WTC11 (cell line): ENCODE results near the gene RNF115. TPM values are rescaled to one million over a fixed set of nuclear protein-coding genes. Genes with fewer than 3 reads are reported as not detected.
"Not testable (repeated sequence)": the region's sequence is repeated elsewhere in the genome, so short reads cannot be mapped to it uniquely, and the experiment has no call there.

ENCODE experiments used
- ATAC-seq: fragments of 200-7000 bp; cut with Tn5 transposase; 2 replicates; pipeline ENCODE4 v1.10.0; 2021; ENCODE audit warnings: mild to moderate bottlenecking, moderate library complexity
- CTCF ChIA-PET: fragments of 300-600 bp; sonication (Branson Sonifier 250); formaldehyde crosslinking; loops from one replicate; lab custom pipeline; 2021; ENCODE audit warnings: antibody characterized with exemption; lab: Charles Lee
- POLR2A ChIA-PET: fragments of 350-600 bp; sonication (Branson Sonifier 250); formaldehyde crosslinking; loops from one replicate; lab custom pipeline; 2021; ENCODE audit warnings: antibody characterized with exemption; lab: Charles Lee
- DNase-seq: peaks from one replicate; pipeline ENCODE4 v3.0.0; 2021; ENCODE audit warnings: low spot score
- H3K27ac Mint-ChIP-seq: 2 replicates; pipeline ENCODE4 v1.8.0; 2021; ENCODE audit warnings: mixed read lengths
- H3K27me3 Mint-ChIP-seq: 2 replicates; pipeline ENCODE4 v1.8.0; 2021; ENCODE audit warnings: low read depth, mild to moderate bottlenecking, moderate library complexity, mixed read lengths
- H3K36me3 Mint-ChIP-seq: 2 replicates; pipeline ENCODE4 v1.8.0; 2021; ENCODE audit warnings: mixed read lengths
- H3K4me1 Mint-ChIP-seq: 2 replicates; pipeline ENCODE4 v1.8.0; 2022; ENCODE audit warnings: mixed read lengths
- H3K4me3 Mint-ChIP-seq: 2 replicates; pipeline ENCODE4 v1.8.0; 2021; ENCODE audit warnings: mild to moderate bottlenecking, moderate library complexity, mixed read lengths
- H3K9me3 Mint-ChIP-seq: 2 replicates; pipeline ENCODE4 v1.8.0; 2021; ENCODE audit warnings: mixed read lengths
- CBFB ChIP-seq: sonication (generic); formaldehyde crosslinking; IDR thresholded peaks from 2 replicates; pipeline ENCODE4 v1.8.1; 2022; ENCODE audit warnings: mild to moderate bottlenecking, low read depth, missing genetic modification reagents
- CREB1 ChIP-seq: sonication (generic); formaldehyde crosslinking; IDR thresholded peaks from 2 replicates; pipeline ENCODE4 v1.8.0; 2023; ENCODE audit warnings: mild to moderate bottlenecking, missing genetic modification reagents
- CREM ChIP-seq: sonication (generic); formaldehyde crosslinking; IDR thresholded peaks from 2 replicates; pipeline ENCODE4 v1.8.1; 2022; ENCODE audit warnings: mild to moderate bottlenecking, missing genetic modification reagents, moderate library complexity
- FOXP1 ChIP-seq: sonication (generic); formaldehyde crosslinking; IDR thresholded peaks from 2 replicates; pipeline ENCODE4 v1.8.0; 2022; ENCODE audit warnings: missing genetic modification reagents, mild to moderate bottlenecking, moderate library complexity, borderline replicate concordance
- GTF2I ChIP-seq: fragments of 250-450 bp; sonication (Bioruptor Pico); conservative IDR thresholded peaks from 2 replicates; pipeline ENCODE4 v1.4.0; 2021; ENCODE audit warnings: mild to moderate bottlenecking
- JAZF1 ChIP-seq: fragments of 250-450 bp; sonication (Bioruptor Pico); IDR thresholded peaks from 2 replicates; pipeline ENCODE4 v1.9.0; 2021; ENCODE audit warnings: moderate library complexity, mild to moderate bottlenecking, inconsistent platforms
- MYBL2 ChIP-seq: sonication (generic); formaldehyde crosslinking; IDR thresholded peaks from 2 replicates; pipeline ENCODE4 v1.8.1; 2023; ENCODE audit warnings: mild to moderate bottlenecking, moderate library complexity, missing genetic modification reagents
- NR2C2 ChIP-seq: sonication (generic); formaldehyde crosslinking; IDR thresholded peaks from 2 replicates; pipeline ENCODE4 v1.8.0; 2022; ENCODE audit warnings: mild to moderate bottlenecking, missing genetic modification reagents
- OVOL2 ChIP-seq: fragments of 250-450 bp; sonication (Bioruptor Pico); IDR thresholded peaks from 2 replicates; pipeline ENCODE4 v1.9.0; 2021; ENCODE audit warnings: mild to moderate bottlenecking, borderline replicate concordance
- PRDM15 ChIP-seq: sonication (generic); formaldehyde crosslinking; IDR thresholded peaks from 2 replicates; pipeline ENCODE4 v1.8.0; 2022; ENCODE audit warnings: missing genetic modification reagents
- RELA ChIP-seq: sonication (generic); formaldehyde crosslinking; IDR thresholded peaks from 2 replicates; pipeline ENCODE4 v1.8.1; 2022; ENCODE audit warnings: missing genetic modification reagents, mild to moderate bottlenecking, borderline replicate concordance
- SMAD3 ChIP-seq: sonication (generic); formaldehyde crosslinking; IDR thresholded peaks from 2 replicates; pipeline ENCODE4 v1.8.0; 2022; ENCODE audit warnings: missing genetic modification reagents, mild to moderate bottlenecking, borderline replicate concordance
- SP1 ChIP-seq: sonication (generic); formaldehyde crosslinking; conservative IDR thresholded peaks from 2 replicates; pipeline ENCODE4 v1.8.1; 2022; ENCODE audit warnings: missing genetic modification reagents
- TEAD1 ChIP-seq: sonication (generic); formaldehyde crosslinking; IDR thresholded peaks from 2 replicates; pipeline ENCODE4 v1.8.0; 2022; ENCODE audit warnings: mild to moderate bottlenecking, missing genetic modification reagents
- TP53 ChIP-seq: sonication (generic); formaldehyde crosslinking; IDR thresholded peaks from 2 replicates; pipeline ENCODE4 v1.8.1; 2023; ENCODE audit warnings: mild to moderate bottlenecking, missing genetic modification reagents
- USF1 ChIP-seq: sonication (generic); formaldehyde crosslinking; IDR thresholded peaks from 2 replicates; pipeline ENCODE4 v1.8.0; 2022; ENCODE audit warnings: mild to moderate bottlenecking, missing genetic modification reagents
- ZNF121 ChIP-seq: sonication (generic); formaldehyde crosslinking; IDR thresholded peaks from 2 replicates; pipeline ENCODE4 v1.8.0; 2023; ENCODE audit warnings: missing genetic modification reagents
- ZNF219 ChIP-seq: sonication (generic); formaldehyde crosslinking; IDR thresholded peaks from 2 replicates; pipeline ENCODE4 v1.8.0; 2023; ENCODE audit warnings: missing genetic modification reagents, mild to moderate bottlenecking, borderline replicate concordance
- ZNF317 ChIP-seq: sonication (generic); formaldehyde crosslinking; IDR thresholded peaks from 2 replicates; pipeline ENCODE4 v1.8.1; 2023; ENCODE audit warnings: low read depth, mild to moderate bottlenecking, moderate library complexity, missing genetic modification reagents, borderline replicate concordance
- ZNF671 ChIP-seq: fragments of 250-450 bp; sonication (Bioruptor Pico); IDR thresholded peaks from 2 replicates; pipeline ENCODE4 v1.8.0; 2021; ENCODE audit warnings: mild to moderate bottlenecking
- total RNA-seq: library from RNA; stranded (reverse); gene quantifications from 3 replicates; pipeline ENCODE4 v1.2.3, GENCODE V29; 2021
- TF ChIP-seq, protein P1 (sequence below): sonication (generic); formaldehyde crosslinking; IDR thresholded peaks from 2 replicates; pipeline ENCODE4 v1.8.0; 2022; ENCODE audit warnings: mild to moderate bottlenecking, missing genetic modification reagents
- TF ChIP-seq, protein P2 (sequence below): sonication (generic); formaldehyde crosslinking; IDR thresholded peaks from 2 replicates; pipeline ENCODE4 v1.8.0; 2022; ENCODE audit warnings: mild to moderate bottlenecking, missing genetic modification reagents

The RNF115 gene
- total RNA-seq, 1 experiment from 2014 or later: 8.1 TPM

DNA sequence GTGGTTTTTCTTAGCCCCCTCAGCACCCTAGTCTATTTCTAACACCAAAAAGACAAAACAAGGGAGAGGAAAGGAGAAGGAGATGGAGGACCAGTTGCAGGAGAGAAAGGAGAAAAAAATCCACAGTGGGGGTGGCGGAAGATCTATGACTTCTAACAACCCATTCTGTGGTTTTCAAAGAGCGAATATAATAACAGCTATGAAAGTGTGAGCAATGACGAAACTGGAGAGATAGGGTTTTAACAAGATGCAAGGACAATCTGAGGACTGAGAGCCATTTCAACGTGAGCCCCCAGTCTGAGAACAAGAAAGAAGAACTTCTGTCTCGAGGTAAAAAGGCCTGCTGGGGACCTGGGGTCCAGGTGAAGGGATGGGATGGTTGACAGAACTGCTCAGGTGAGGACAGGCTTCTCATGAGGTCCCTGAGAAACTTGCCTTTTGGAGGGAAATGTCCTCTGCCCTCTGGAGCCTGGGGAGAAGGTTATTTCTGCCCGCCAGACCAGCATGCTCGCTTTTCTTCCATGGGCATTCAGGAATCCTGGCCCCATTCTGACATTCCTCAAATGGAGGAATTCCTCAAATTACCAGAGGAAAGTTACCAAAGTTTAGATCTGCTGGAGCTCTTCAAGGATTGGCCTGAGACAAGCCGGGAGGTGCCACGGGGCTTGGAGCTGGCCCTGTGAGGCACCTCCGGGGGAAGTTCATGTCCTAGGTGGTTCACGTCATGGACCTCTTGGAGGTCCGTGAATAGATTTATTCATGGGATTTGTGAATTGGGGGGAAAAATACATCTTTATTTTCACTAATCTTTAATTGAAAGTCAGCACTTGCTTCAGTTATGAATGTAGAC lies 104.4 kb downstream of the RNF115 start, which contains the start of gene CD160:
TSS of gene CD160 (plus strand) at position 270 of the 850 bp plus-strand sequence. CDS start 8,829 bp downstream, outside the sequence.
- H3K9me3 Mint-ChIP-seq: no peaks in the 10 kb centered on the region
- DNase-seq (no peak), ATAC-seq (no peak)
- no peak within 1 kb of the TSS for H3K4me3 Mint-ChIP-seq
- no peaks in the 10 kb centered on the region for H3K36me3 Mint-ChIP-seq
- TF ChIP-seq SP1 (CRISPR knock-in tag) (no peak), SMAD3 (CRISPR knock-in tag) (no peak), USF1 (CRISPR knock-in tag) (no peak), ZNF671 (CRISPR knock-in tag) (no peak), MYBL2 (no peak), RELA (CRISPR knock-in tag) (no peak), TEAD1 (no peak), ZNF121 (no peak), CREB1 (no peak), ZNF219 (CRISPR knock-in tag) (no peak)
- H3K27ac Mint-ChIP-seq: no peak within 1 kb of the TSS
- peaks cover 8% of the 10 kb centered on the region for H3K4me1 Mint-ChIP-seq
- H3K27me3 Mint-ChIP-seq: peaks cover 28% of the 10 kb centered on the region
- POLR2A ChIA-PET: no interaction called here
- CTCF ChIA-PET: no interaction called here

- H3K27ac Mint-ChIP-seq, H3K4me1 Mint-ChIP-seq, DNase-seq, H3K4me3 Mint-ChIP-seq, ATAC-seq, POLR2A ChIA-PET, H3K36me3 Mint-ChIP-seq, H3K9me3 Mint-ChIP-seq, CTCF ChIA-PET: not testable (repeated sequence)
- peaks cover 28% of the 10 kb centered on the region for H3K27me3 Mint-ChIP-seq
Observed at GRCh38 chr1:145718465-145718864, 105.4 kb downstream of the RNF115 start.

DNA sequence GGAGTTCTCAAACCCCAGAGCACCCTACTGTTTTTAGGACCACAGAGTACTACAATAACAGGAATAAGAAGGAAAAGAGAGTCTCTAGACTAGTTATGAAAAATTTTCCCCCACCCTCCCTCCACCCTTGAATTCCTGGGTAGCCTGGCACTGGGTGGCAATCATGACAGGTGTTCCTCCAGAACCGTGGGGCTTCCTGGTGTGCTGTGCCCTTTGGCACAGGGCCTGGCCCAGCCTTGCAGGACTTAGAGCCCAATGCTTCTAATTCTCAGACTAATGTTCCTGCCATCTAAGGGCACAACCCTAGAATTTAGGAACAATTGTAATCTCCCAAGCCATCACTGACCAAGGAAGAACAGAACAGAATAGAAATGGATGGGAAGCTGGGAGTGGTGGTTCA lies 106.1 kb downstream of the RNF115 start:
- peaks cover 8% of the 10 kb centered on the region for H3K4me1 Mint-ChIP-seq
- no peak overlapping the region; the same call in 1 of the 2 replicates for H3K27ac Mint-ChIP-seq
- TF ChIP-seq NR2C2 (CRISPR knock-in tag) (no peak), CBFB (CRISPR knock-in tag) (no peak), JAZF1 (no peak), TP53 (CRISPR knock-in tag) (no peak), ZNF317 (CRISPR knock-in tag) (no peak), FOXP1 (CRISPR knock-in tag) (no peak), GTF2I (no peak), OVOL2 (CRISPR knock-in tag) (no peak), CREB1 (no peak), PRDM15 (CRISPR knock-in tag) (no peak), CREM (no peak), ZNF121 (no peak)
- TF ChIP-seq, protein P1, sequence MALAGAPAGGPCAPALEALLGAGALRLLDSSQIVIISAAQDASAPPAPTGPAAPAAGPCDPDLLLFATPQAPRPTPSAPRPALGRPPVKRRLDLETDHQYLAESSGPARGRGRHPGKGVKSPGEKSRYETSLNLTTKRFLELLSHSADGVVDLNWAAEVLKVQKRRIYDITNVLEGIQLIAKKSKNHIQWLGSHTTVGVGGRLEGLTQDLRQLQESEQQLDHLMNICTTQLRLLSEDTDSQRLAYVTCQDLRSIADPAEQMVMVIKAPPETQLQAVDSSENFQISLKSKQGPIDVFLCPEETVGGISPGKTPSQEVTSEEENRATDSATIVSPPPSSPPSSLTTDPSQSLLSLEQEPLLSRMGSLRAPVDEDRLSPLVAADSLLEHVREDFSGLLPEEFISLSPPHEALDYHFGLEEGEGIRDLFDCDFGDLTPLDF (CRISPR knock-in tag): no peak
- TF ChIP-seq, protein P2, sequence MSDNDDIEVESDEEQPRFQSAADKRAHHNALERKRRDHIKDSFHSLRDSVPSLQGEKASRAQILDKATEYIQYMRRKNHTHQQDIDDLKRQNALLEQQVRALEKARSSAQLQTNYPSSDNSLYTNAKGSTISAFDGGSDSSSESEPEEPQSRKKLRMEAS (CRISPR knock-in tag): no peak
- ATAC-seq (no peak), DNase-seq (no peak)
- H3K27me3 Mint-ChIP-seq: peaks cover 28% of the 10 kb centered on the region
- no peaks in the 10 kb centered on the region for H3K36me3 Mint-ChIP-seq
- CTCF ChIA-PET: no interaction called here
- no peak overlapping the region for H3K4me3 Mint-ChIP-seq
- H3K9me3 Mint-ChIP-seq: no peaks in the 10 kb centered on the region
- POLR2A ChIA-PET: no interaction called here
